Peyer's patch (tissue), 4 donors: Measurements from ENCODE around the gene ZNF462. TPM values are rescaled to one million over a fixed set of nuclear protein-coding genes. Genes with fewer than 3 reads are reported as not detected.

Experiments used
- DNase-seq, 3 donors: peaks; one replicate each; pipeline ENCODE4 v3.0.0-alpha.2; 2017 to 2019
- H3K27ac ChIP-seq, 4 donors: fragments of 200-600 bp; sonication (generic); one replicate each; pipeline ENCODE4 v1.5.1; 2016 to 2019
- H3K27me3 ChIP-seq, 2 donors: fragments of 200-600 bp; sonication (generic); one replicate each; pipeline ENCODE4 v1.5.1; 2019
- H3K36me3 ChIP-seq, 3 donors: fragments of 200-600 bp; sonication (generic); one replicate each; pipeline ENCODE4 v1.5.1; 2016 to 2019
- H3K4me1 ChIP-seq, 4 donors: fragments of 200-600 bp; sonication (generic); one replicate each; pipeline ENCODE4 v1.5.1; 2016 to 2019
- H3K4me3 ChIP-seq, 4 donors: fragments of 200-600 bp; sonication (generic); 1 replicate in 3 of 4; 2 replicates in 1 of 4; pipeline ENCODE4 v1.5.1; 2016 to 2019; ENCODE audit warnings: mild to moderate bottlenecking in 1 of 4
- H3K9me3 ChIP-seq, 4 donors: fragments of 200-600 bp; sonication (generic); one replicate each; pipeline ENCODE4 v1.5.1; 2016 to 2019; ENCODE audit warnings: mild to moderate bottlenecking in 1 of 4
- CTCF ChIP-seq, 6 experiments: fragments of 450-650 bp in 4 of 6; fragments of 200-600 bp in 2 of 6; sonication (generic) in 1 of 6; IDR thresholded peaks; one replicate each; pipeline ENCODE4 v1.5.1; 2017 to 2019; ENCODE audit warnings: antibody characterized with exemption in 6 of 6, mild to moderate bottlenecking in 3 of 6, moderate library complexity in 1 of 6
- POLR2A ChIP-seq, 2 donors: fragments of 450-650 bp; IDR thresholded peaks; one replicate each; pipeline ENCODE4 v1.5.1; 2017; ENCODE audit warnings: antibody characterized with exemption in 2 of 2, mild to moderate bottlenecking in 2 of 2, moderate library complexity in 2 of 2
- total RNA-seq, 4 donors: library from RNA; depleted of rRNA; stranded (reverse); fragments of >200 nt; gene quantifications; one replicate each; pipeline ENCODE4 v1.1.0, GENCODE V29; 2016

Gene ZNF462
- total RNA-seq, 4 donors from 2014 or later, result 16.1 to 39.6 (median 25.5) TPM

GRCh38 chr9:107016383-107016782 is 153.4 kb downstream of the ZNF462 start:
- Histone ChIP-seq H3K27me3 (no peaks in the 10 kb centered on the region), H3K36me3 (peaks cover 0 to 2% (median 0%) of the 10 kb centered on the region in 3 donors), H3K9me3 (no peaks in the 10 kb centered on the region), H3K27ac (no peak overlapping the region), H3K4me3 (no peak overlapping the region), H3K4me1 (no peaks in the 10 kb centered on the region)
- no peak for TF ChIP-seq CTCF (IDR thresholded peaks at IDR 0.05)
- no peak for TF ChIP-seq POLR2A (IDR thresholded peaks at IDR 0.05)
- no peak for DNase-seq

- H3K27ac ChIP-seq, result no peak overlapping the region
- no peaks in the 10 kb centered on the region for H3K4me1 ChIP-seq
- H3K36me3 ChIP-seq, result no peaks in the 10 kb centered on the region
- no peaks in the 10 kb centered on the region for H3K9me3 ChIP-seq
- no peak overlapping the region for H3K4me3 ChIP-seq
- TF ChIP-seq POLR2A (IDR thresholded peaks at IDR 0.05) (no peak), CTCF (IDR thresholded peaks at IDR 0.05) (no peak)
- no peaks in the 10 kb centered on the region for H3K27me3 ChIP-seq
- no peak for DNase-seq
Measured at GRCh38 chr9:107018861-107019545, 156.0 kb downstream of the ZNF462 start.

GRCh38 chr9:107020040-107020530 is 157.1 kb downstream of the ZNF462 start:
- H3K4me1 ChIP-seq, result no peaks in the 10 kb centered on the region
- H3K9me3 ChIP-seq, result no peaks in the 10 kb centered on the region
- no peak for DNase-seq
- no peak for TF ChIP-seq POLR2A (IDR thresholded peaks at IDR 0.05)
- no peak for TF ChIP-seq CTCF (IDR thresholded peaks at IDR 0.05)
- H3K36me3 ChIP-seq, result no peaks in the 10 kb centered on the region
- H3K4me3 ChIP-seq, result no peak overlapping the region
- no peaks in the 10 kb centered on the region for H3K27me3 ChIP-seq
- H3K27ac ChIP-seq, result no peak overlapping the region

GRCh38 chr9:107024193-107024592 is 161.2 kb downstream of the ZNF462 start:
- no peak for TF ChIP-seq CTCF (IDR thresholded peaks at IDR 0.05)
- no peak for TF ChIP-seq POLR2A (IDR thresholded peaks at IDR 0.05)
- Histone ChIP-seq H3K27ac (no peak overlapping the region), H3K36me3 (no peaks in the 10 kb centered on the region), H3K27me3 (no peaks in the 10 kb centered on the region), H3K4me1 (no peaks in the 10 kb centered on the region), H3K9me3 (no peaks in the 10 kb centered on the region), H3K4me3 (no peak overlapping the region)
- DNase-seq, result no peak

GRCh38 chr9:107025260-107026035 is 162.5 kb downstream of the ZNF462 start:
- no peaks in the 10 kb centered on the region for H3K9me3 ChIP-seq
- no peak for TF ChIP-seq CTCF (IDR thresholded peaks at IDR 0.05)
- TF ChIP-seq POLR2A (IDR thresholded peaks at IDR 0.05), result no peak
- no peak for DNase-seq
- no peaks in the 10 kb centered on the region for H3K36me3 ChIP-seq
- no peak overlapping the region for H3K27ac ChIP-seq
- no peaks in the 10 kb centered on the region for H3K4me1 ChIP-seq
- H3K4me3 ChIP-seq, result no peak overlapping the region
- H3K27me3 ChIP-seq, result no peaks in the 10 kb centered on the region
